ENCODE data around the gene PEAR1.

Gene PEAR1

DNA sequence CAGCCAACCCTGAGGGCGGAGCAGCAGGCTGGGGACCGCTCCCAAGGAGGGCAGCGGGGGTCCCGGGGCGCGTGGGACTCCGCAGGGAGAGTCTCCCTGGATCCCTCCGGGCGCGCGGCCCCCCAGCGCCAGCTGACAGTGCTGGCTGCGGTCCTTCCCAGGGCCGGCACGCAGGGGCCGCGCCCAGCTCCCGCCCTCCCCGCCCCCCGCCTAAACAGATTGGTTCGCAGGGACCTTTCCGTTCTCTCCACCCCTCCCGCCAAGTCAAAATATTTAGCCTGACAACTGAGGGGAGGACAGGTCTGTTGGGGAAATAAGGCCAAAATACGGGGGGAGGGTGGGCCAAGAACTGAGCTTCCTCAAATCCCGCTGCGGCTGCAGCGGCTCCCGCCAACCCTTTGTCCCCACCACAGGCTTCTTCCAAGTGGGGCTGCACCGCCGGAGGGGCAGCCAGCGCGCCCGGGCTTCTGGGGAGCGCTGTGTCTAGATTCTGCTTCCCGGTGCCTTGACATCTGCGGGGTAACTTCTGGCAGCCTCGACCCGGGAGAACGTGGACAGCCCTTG is 34.5 kb upstream of the PEAR1 start, which contains the start of gene INSRR:
TSS of gene INSRR (minus strand) at position 159 of the 564 bp plus-strand sequence. CDS start 496 bp downstream, outside the sequence.
- in situ Hi-C loops (cut with HindIII; ENCODE audit: low sequenced_read_pairs), result no loop called here

DNA sequence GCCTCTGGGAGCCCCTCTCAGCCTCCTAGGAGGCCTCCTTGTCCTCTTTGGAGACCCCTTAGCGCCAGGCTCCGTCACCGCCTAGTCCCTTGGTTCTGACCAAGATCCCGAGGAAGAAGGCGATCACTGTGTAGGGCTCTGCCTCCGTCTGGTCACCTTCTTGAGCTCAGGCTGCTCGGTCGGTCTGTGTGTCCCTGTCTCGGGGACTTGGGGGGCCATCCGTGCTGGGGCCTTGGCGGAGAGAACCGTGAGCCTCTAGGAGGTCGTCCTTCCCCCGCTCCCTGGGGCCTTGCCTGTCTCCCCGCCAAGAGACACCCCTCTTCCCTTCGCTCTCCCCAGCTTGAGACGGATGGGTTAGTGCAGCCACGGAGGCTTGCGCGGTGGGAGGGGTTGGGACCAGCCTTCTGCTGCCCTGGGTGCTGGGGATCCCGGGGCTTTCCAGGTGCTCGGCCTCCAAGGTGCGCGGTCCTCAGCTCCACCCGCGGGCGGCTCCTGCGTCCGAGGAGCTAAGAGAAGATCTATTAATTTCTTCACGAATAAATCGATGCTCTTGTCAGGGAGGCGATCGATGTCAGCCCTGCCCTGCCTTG is 33.9 kb upstream of the PEAR1 start:
- in situ Hi-C loops (cut with HindIII; ENCODE audit: low sequenced_read_pairs), result no loop called here

DNA sequence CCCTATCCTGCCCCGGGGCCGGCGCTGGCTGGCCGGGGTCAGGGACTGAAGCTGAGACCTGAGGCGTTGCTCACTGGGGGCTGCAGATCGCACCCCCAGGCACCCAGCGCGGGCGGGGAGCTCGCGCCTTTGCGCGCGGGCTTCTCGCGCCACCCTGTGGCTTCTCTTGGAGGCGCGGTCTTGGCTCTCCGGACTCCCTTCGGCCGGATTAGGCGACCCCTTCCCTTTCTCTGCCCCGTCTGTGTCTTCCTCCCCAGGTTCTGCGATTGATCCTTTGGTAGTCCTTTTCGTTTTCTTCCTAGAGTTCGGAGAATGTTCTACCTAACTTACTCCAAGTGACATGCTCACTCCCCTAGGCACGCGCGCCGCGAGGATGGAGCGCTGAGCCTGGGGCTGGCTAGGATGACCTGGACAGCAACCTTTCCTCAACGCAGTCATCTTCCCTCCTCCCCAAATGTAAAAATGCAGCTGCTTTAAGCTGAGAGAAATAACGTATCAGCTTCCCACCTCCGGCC is 33.3 kb upstream of the PEAR1 start:
- in situ Hi-C loops (cut with HindIII; ENCODE audit: low sequenced_read_pairs), result no loop called here

DNA sequence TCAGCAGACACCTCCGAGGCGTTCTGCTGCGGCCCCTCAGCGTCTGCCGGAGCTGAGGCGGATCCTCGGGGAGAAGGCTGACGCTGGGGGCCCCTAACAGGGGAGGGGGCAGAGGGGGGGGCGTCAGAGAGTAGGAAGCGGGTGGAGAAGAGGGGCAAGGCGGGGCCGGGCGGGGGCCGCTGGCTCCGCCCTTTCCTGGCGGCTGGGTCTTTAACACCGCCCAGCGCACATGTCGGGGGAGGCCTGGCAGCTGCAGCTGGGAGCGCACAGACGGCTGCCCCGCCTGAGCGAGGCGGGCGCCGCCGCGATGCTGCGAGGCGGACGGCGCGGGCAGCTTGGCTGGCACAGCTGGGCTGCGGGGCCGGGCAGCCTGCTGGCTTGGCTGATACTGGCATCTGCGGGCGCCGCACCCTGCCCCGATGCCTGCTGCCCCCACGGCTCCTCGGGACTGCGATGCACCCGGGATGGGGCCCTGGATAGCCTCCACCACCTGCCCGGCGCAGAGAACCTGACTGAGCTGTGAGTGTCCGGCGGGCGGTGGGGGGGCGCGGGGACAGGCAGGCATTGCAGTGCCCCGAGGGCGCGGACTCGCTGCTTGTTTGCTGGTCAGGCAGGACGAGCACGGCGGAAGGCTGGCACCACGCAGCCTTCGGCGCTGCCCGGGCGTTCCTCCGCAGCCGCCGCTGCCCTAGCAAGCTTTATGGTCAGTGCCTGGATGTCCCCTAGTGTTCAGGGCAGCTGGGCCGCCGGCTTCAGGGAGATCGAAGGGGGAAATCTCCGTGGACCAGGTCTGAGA is 32.7 kb upstream of the PEAR1 start, which contains the start of gene NTRK1:
TSS of gene NTRK1 (plus strand) at position 238 of the 796 bp plus-strand sequence. CDS start at position 308, 70 bp downstream.
- in situ Hi-C loops (cut with HindIII; ENCODE audit: low sequenced_read_pairs), result no loop called here

DNA sequence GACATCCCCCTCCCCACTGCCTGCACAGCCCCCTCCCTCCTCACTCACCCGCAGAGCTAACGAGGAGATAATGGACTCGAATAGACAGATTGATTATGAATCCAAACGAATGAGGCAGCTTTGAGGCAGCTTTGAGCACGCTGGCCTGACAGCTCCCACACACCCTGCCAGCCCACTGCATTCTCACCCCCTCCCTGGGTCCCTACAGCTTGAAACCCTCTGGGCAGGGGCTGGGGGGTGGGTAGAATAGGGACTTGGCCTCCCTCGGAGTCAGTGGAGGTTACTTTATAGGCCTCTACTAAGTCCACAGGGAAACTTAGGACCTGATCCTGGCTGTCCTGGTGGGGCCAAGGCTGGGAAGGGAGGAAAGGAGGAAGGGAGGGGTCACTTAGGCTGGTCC is 30.9 kb upstream of the PEAR1 start:
- in situ Hi-C loops (cut with HindIII; ENCODE audit: low sequenced_read_pairs), result no loop called here

DNA sequence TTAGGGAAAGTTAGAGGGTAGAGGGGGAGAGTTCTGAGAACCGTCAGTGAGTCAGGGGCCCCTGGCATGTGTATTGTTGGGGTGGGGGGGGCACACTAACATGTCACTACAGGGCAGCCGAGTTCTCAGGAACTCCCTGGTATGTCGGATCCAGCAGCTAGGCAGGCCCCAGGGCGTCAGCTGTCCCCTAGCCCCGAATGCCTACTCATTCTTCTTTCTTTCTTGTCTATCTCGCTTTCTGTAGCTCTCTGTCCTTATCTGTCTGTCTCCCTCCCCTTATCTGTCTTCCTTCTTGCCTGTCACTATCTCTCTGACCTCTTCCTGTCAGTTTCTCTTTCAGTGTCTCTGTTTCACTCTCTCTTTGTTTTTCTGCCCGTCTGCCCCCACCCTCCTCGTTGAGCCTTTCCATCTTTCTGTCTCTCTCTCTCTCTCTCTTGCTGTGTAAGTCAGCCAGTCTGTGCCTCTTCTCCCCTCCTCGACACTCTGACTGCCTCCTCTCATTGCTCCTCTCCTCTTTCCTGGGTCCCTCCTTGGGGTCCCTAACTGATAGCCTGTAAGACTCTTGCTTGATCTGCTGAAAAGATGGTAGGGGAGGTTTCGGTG is 30.4 kb upstream of the PEAR1 start:
- in situ Hi-C loops (cut with HindIII; ENCODE audit: low sequenced_read_pairs), result no loop called here

DNA sequence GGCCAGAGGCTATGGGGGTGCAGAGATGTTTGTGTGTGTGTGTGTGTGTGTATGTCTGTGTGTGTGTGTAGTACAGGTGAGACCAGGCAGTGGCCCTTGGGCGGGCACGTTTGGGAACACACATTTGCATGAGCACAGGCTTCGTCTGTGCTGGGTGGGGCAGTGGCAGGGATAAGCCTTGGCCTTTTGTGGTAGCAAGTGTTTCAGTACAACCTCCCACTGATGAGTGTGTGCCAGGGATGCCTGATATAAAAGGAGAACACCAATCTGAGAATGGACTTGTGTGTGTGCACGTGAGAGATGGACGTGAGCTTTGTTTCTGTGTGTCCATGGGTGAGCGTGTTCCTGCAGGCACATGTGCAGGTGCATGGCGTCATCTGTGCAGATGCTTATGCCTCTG is 29.9 kb upstream of the PEAR1 start:
- in situ Hi-C loops (cut with HindIII; ENCODE audit: low sequenced_read_pairs), result no loop called here

DNA sequence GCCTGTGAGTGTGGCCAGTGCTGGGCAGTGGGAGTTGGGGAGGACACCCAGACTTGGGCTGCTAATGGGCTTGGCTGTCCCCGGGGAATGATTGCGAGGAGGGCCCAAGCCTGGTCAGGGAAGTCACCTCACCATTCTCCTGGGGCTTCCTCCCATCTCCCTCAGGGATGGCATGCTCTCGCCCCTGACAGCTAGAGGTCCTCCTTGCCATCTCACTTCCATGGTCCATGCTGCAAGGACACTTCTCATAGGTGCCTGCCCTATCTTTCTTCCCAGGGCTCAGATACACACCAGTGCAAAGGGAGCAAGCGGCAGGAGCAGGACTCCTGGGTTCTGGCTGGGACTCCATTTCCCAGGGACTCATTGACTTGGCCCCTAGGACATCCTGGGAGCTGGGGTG is 28.7 kb upstream of the PEAR1 start:
- in situ Hi-C loops (cut with HindIII; ENCODE audit: low sequenced_read_pairs), result no loop called here

DNA sequence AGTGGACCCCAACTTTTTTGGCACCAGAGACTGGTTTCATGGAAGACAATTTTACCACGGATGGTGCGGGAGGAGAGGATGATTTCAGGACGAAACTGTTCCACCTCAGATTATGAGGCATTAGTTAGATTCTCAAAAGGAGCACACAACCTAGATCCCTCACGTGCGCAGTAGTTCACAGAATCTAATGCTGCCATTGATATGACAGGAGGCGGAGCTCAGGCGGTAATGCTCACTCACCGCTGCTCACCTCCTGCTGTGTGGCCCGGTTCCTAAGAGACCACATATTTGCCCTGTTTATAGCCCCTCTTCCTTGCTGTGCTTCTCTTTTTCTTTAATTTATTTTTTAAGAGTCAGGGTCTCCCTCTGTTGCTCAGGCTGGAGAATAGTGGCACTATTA is 28.3 kb upstream of the PEAR1 start:
- in situ Hi-C loops (cut with HindIII; ENCODE audit: low sequenced_read_pairs), result no loop called here

DNA sequence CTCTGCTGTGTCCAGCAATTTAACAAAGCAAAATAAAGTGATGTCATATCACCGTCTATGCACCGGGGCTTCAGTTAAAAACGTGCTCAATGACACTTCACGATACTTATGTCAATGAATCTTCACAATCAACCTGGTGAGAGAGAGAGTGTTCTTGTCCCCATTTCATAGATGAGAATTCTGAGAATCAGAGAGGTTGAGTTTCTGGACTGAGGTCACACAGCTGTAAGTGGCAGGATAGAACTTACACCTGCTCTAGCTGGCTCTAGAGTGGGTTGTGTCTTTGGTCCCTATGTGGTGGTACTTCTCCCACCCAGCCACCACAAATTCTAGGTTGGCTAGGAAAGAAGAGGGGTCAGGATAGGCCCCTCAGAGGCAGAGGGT is 27.7 kb upstream of the PEAR1 start:
- in situ Hi-C loops (cut with HindIII; ENCODE audit: low sequenced_read_pairs), result no loop called here

DNA sequence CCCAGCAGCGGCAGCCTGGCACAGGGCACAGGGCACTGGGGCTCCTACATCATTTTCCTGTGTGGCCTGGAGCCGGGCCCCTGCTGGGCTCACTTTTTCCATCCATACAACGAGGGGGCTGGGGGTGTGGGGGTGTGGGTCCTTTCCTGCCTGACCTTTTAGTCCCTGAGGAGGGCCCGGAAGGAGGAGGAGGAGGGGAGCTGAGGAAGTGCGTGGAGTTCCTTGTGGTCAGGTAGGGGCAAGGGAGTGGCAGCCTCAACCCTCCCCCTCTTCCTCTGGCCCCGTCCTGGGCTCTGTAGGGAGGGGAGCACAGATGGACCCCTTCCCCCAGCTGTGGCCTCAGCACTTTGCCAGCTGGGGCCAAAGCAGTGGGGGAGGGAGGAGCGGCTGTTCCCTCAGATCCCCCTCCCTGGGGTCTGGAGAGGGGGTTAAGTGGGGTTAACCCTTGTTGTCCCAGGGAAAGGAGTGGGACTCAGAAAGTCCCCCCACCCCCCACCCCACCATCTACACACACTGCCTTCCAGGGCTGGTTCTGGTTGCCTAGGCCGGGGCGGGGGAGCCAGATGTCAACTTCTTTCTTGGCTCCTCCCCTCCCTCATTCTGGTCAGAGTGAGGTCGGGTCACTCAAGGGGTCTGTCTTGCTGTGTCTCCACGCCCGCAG is 27.1 kb upstream of the PEAR1 start:
- in situ Hi-C loops (cut with HindIII; ENCODE audit: low sequenced_read_pairs), result no loop called here

DNA sequence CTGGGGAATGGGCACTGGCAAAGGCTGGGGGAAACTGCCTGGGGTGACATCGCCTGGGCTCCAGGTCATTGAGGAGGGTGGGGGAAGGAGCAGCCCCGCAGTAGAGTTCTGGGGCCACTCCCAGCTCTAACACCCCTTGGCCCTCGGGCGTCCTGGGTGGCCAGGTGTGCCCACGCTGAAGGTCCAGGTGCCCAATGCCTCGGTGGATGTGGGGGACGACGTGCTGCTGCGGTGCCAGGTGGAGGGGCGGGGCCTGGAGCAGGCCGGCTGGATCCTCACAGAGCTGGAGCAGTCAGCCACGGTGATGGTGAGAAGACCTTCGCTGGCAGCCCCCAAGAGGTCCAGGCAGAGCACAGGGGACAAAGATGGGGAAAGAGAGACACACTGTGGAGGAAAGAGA is 25.2 kb upstream of the PEAR1 start:
- in situ Hi-C loops (cut with HindIII; ENCODE audit: low sequenced_read_pairs), result no loop called here

DNA sequence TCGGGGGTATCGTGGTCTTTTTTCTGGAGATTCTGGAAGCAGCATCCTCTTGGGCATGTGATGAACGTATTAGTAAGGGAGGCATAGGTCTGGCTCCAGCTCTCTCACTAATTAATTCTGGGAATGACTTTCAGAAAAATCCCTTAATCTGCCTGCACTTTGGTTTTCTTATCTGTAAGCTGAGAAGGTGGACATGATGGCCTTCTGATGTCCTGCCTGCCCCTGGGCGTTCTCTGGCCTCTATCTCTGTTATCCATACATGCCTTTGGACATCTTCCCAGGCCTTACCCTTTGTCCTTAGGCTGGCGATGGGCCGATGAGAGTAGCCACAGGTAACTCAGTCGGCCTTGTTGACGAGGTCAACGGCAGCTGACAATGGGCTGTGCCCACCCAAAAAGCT is 24.1 kb upstream of the PEAR1 start:
- in situ Hi-C loops (cut with HindIII; ENCODE audit: low sequenced_read_pairs), result no loop called here

DNA sequence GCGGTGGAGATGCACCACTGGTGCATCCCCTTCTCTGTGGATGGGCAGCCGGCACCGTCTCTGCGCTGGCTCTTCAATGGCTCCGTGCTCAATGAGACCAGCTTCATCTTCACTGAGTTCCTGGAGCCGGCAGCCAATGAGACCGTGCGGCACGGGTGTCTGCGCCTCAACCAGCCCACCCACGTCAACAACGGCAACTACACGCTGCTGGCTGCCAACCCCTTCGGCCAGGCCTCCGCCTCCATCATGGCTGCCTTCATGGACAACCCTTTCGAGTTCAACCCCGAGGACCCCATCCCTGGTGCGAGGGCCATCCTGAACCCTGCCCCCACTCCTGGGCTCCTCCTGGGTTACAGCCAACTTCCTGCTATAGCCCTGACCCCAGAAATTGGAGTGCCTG is 19.9 kb upstream of the PEAR1 start:
- in situ Hi-C loops (cut with HindIII; ENCODE audit: low sequenced_read_pairs), result no loop called here

DNA sequence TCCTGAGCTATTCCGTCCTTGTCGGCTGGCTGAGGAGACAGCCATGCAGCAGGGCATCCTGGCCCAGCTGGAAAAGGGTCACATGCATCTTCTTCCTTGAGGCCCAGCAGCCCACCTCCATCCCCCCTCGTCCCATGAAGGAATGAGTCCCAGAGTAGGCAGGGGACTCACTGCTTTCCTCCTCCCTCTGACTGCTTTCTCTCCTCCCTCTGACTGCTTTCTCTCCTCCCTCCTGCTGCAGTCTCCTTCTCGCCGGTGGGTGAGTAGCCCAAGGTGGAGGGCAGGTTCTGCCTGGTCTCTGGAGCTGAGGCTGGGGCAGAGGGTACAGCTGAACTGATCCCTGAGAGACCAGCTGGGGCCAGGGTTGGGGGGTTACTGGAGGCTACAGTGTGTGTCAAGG is 19.4 kb upstream of the PEAR1 start:
- in situ Hi-C loops (cut with HindIII; ENCODE audit: low sequenced_read_pairs), result no loop called here

DNA sequence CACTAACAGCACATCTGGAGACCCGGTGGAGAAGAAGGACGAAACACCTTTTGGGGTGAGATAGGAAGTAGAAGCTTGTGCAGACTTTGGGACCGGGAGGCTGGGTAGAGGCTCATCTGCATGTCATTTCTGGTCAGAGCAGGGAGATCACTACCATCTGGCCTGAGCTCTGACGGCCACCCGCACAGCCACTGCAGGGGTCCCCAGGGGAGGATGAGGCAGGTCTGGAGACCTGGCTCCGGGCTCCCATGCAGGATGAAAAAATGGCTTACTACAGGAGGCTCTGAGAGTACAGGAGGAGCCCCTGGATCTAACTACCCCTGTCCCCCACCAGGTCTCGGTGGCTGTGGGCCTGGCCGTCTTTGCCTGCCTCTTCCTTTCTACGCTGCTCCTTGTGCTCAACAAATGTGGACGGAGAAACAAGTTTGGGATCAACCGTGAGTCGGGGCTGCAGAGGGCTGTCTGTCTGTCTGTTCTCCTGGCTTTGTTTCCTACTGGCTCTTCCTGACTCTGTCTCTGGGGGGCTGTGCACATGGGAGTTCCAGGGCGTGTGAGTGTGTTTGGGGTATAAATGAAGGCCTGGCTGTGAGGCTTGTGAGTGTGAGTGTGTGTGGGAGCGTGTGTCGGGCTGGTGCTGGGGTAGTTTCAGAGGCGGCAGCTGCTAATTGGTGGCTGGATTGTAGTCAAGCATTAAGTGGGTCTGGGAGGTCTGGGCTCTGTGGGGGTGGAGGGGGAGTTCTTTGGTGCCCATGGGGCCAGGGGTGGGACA is 18.8 kb upstream of the PEAR1 start:
- in situ Hi-C loops (cut with HindIII; ENCODE audit: low sequenced_read_pairs), result no loop called here

DNA sequence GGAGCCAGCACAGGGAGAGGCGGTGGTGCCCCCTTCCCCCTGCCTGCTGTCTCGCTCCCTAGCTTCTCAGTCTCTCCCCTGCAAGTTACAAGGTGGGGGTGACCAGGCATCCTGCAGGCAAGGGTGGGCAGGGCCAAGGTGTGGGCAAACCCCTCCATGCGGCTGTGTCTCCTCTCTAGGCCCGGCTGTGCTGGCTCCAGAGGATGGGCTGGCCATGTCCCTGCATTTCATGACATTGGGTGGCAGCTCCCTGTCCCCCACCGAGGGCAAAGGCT is 18.2 kb upstream of the PEAR1 start:
- in situ Hi-C loops (cut with HindIII; ENCODE audit: low sequenced_read_pairs), result no loop called here

DNA sequence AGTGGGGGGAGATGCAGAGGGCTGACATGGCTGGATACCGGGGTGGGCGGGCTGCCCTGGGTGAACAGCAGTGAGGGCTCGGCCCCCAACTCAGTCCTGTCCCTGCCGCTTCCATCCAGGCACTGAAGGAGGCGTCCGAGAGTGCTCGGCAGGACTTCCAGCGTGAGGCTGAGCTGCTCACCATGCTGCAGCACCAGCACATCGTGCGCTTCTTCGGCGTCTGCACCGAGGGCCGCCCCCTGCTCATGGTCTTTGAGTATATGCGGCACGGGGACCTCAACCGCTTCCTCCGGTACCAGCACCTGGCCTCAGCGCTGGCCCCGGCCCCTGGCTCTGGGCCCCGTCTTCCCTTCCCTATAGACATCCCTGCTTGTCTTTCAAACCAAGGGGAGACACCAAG is 17.2 kb upstream of the PEAR1 start:
- in situ Hi-C loops (cut with HindIII; ENCODE audit: low sequenced_read_pairs), result no loop called here

DNA sequence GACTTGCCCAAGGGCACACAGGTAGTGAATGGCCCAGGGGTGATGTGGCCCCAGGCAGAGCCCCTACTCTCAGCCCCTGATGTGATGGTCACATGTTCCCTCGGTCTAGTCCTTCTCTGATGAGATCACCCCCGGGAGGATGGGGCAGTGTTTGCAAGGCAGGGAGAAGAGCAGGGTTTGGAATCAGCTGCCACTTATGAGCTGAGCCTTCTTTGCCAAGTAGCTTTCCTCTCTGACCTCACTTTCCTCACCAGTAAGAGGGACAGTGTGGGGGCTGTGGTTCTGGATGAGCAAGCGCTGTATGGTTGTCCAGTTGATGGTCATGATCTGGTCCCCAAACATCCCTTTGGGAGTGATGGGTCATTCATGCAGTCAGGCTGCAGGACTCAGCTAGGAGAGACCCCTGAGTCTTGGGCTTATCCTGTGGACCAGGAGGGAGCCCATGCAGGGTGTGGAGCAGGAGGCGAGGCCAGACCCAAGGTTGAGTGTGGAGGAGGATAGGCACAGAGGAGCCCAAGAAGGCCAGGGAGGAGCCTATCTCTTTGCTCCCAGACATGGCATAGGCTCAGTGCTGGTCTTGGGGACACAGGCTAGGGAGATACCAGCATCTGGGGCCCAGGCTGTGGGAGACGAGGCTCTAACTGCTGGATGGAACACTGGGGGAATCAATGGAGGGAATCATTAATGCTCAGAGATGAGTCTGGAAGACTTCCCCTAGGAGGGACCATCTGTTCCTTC is 15.9 kb upstream of the PEAR1 start:
- in situ Hi-C loops (cut with HindIII; ENCODE audit: low sequenced_read_pairs), result no loop called here

DNA sequence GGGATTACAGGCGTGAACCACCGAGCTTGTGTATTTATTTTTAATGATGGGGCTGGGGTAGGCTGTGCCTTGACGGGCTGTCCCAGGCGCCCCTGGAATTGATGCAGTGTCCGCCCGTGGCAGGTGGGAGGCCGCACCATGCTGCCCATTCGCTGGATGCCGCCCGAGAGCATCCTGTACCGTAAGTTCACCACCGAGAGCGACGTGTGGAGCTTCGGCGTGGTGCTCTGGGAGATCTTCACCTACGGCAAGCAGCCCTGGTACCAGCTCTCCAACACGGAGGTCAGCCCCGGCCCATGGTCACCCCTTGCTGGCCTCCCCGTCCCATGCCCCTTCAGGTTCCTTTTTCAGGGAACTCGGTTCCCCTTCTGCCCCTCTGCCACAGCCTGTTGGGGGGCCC is 13.6 kb upstream of the PEAR1 start:
- in situ Hi-C loops (cut with HindIII; ENCODE audit: low sequenced_read_pairs), result no loop called here
